B cell (primary cell): Measurements from ENCODE around the gene PLEKHJ1. TPM values are rescaled to one million over a fixed set of nuclear protein-coding genes. Genes with fewer than 3 reads are reported as not detected.

Experiments
- ATAC-seq: fragments of 200-7000 bp; cut with Tn5 transposase; one replicate; pipeline ENCODE4 v1.10.0; 2021; ENCODE audit warnings: low read depth, mild to moderate bottlenecking, moderate number of reproducible peaks, moderate library complexity
- CTCF ChIA-PET: fragments of 350-600 bp; sonication (Branson Sonifier 250); formaldehyde crosslinking; loops from one replicate; lab custom pipeline; 2021; ENCODE audit warnings: antibody characterized with exemption, inconsistent platforms; lab: Charles Lee
- POLR2A ChIA-PET: fragments of 350-600 bp; sonication (Branson Sonifier 250); formaldehyde crosslinking; loops from one replicate; lab custom pipeline; 2021; ENCODE audit warnings: antibody characterized with exemption; lab: Charles Lee
- DNase-seq: peaks from one replicate; pipeline ENCODE4 v3.0.0; 2013
- H2AFZ ChIP-seq: 2 replicates; pipeline ENCODE4 v1.6.1; 2012; ENCODE audit warnings: mild to moderate bottlenecking, low read depth, low read length; ENCODE audit not compliant: insufficient read depth, poor library complexity, severe bottlenecking
- H3K27ac ChIP-seq, 2 donors: 1 replicate in 1 of 2; 2 replicates in 1 of 2; pipeline ENCODE4 v1.5.1; 2012 to 2013; ENCODE audit warnings: low read length in 2 of 2, mild to moderate bottlenecking in 2 of 2, moderate library complexity in 1 of 2
- H3K27me3 ChIP-seq, 4 experiments: fragments of 200-600 bp in 1 of 4; sonication (generic) in 1 of 4; replicated peaks in 1 of 4; 1 replicate in 2 of 4; 2 replicates in 2 of 4; pipeline versions ENCODE4 v1.6.1 to v1.7.0; 2013 to 2016; ENCODE audit warnings: low read length in 3 of 4, mild to moderate bottlenecking in 2 of 4, mixed read lengths in 1 of 4, moderate library complexity in 1 of 4; ENCODE audit not compliant: insufficient read depth in 4 of 4, control insufficient read depth in 3 of 4; ENCODE audit errors: control extremely low read depth in 1 of 4
- H3K36me3 ChIP-seq, 2 experiments: replicated peaks in 1 of 2; 1 replicate in 1 of 2; 2 replicates in 1 of 2; pipeline versions ENCODE4 v1.6.1 to v1.7.1; 2013; ENCODE audit warnings: low read length in 1 of 2; ENCODE audit not compliant: insufficient read depth in 2 of 2, control insufficient read depth in 1 of 2; ENCODE audit errors: control extremely low read depth in 1 of 2, extremely low read depth in 1 of 2
- H3K4me1 ChIP-seq, 2 donors: fragments of 200-600 bp in 1 of 2; sonication (generic) in 1 of 2; 1 replicate in 1 of 2; 2 replicates in 1 of 2; pipeline versions ENCODE4 v1.5.1 to v1.6.1; 2013 to 2017; ENCODE audit warnings: low read length in 2 of 2; ENCODE audit not compliant: control insufficient read depth in 2 of 2, insufficient read depth in 2 of 2
- H3K4me2 ChIP-seq: replicated peaks from 2 replicates; pipeline ENCODE3; 2012; ENCODE audit warnings: mild to moderate bottlenecking, low read depth, low read length; ENCODE audit not compliant: poor library complexity, severe bottlenecking
- H3K4me3 ChIP-seq, 5 experiments: fragments of 200-600 bp in 1 of 5; sonication (generic) in 1 of 5; 1 replicate in 3 of 5; 2 replicates in 2 of 5; pipeline versions ENCODE4 v1.5.1 to v1.7.0; 2011 to 2016; ENCODE audit warnings: low read length in 4 of 5, mild to moderate bottlenecking in 4 of 5, low read depth in 2 of 5, control low read depth in 1 of 5, moderate library complexity in 1 of 5; ENCODE audit not compliant: insufficient read depth in 1 of 5; ENCODE audit errors: control extremely low read depth in 1 of 5, extremely low read depth in 1 of 5
- H3K79me2 ChIP-seq: fragments of 200-600 bp; sonication (generic); one replicate; pipeline ENCODE4 v1.6.0; 2016; ENCODE audit warnings: low read length; ENCODE audit not compliant: control insufficient read depth, insufficient read depth
- H3K9ac ChIP-seq: fragments of 200-600 bp; sonication (generic); 2 replicates; pipeline ENCODE4 v1.6.1; 2017; ENCODE audit warnings: mild to moderate bottlenecking, low read length, moderate library complexity
- H3K9me3 ChIP-seq, 3 donors: one replicate each; pipeline versions ENCODE4 v1.6.1 to v1.7.1; 2013; ENCODE audit warnings: low read length in 2 of 3; ENCODE audit not compliant: control insufficient read depth in 2 of 3, insufficient read depth in 1 of 3; ENCODE audit errors: control extremely low read depth in 1 of 3
- H4K20me1 ChIP-seq: 2 replicates; pipeline ENCODE4 v1.6.0; 2012; ENCODE audit warnings: mild to moderate bottlenecking, low read length; ENCODE audit not compliant: insufficient read depth, control insufficient read depth, poor library complexity, severe bottlenecking
- H3K27ac Mint-ChIP-seq: one replicate; pipeline ENCODE4 v1.8.0; 2021; ENCODE audit warnings: mixed read lengths
- H3K27me3 Mint-ChIP-seq: one replicate; pipeline ENCODE4 v1.8.0; 2021; ENCODE audit warnings: mixed read lengths
- H3K4me1 Mint-ChIP-seq: one replicate; pipeline ENCODE4 v1.8.0; 2021; ENCODE audit warnings: mixed read lengths
- H3K4me3 Mint-ChIP-seq: one replicate; pipeline ENCODE4 v1.8.0; 2021; ENCODE audit warnings: mixed read lengths
- H3K9me3 Mint-ChIP-seq: one replicate; pipeline ENCODE4 v1.8.0; 2022; ENCODE audit warnings: mixed read lengths; ENCODE audit not compliant: insufficient read depth
- EZH2 ChIP-seq: IDR thresholded peaks from 2 replicates; pipeline ENCODE4 v1.6.1; 2012; ENCODE audit warnings: borderline replicate concordance, low read depth, mild to moderate bottlenecking, moderate library complexity, low read length; ENCODE audit not compliant: insufficient read depth, poor library complexity, severe bottlenecking
- WGBS: methylation state at CpG from one replicate; pipeline ENCODE4 v1.1.5; 2013; ENCODE audit warnings: missing lambda C conversion rate; ENCODE audit not compliant: insufficient coverage; 5-methylcytosine and 5-hydroxymethylcytosine counted together
- intact Hi-C: fragments of 100-400 bp; cut with micrococcal nuclease; formaldehyde crosslinking; loops from one replicate; pipeline ENCODE4 v1.10.0; 2022
- polyA plus RNA-seq: library from polyadenylated mRNA; depleted of rRNA; stranded (reverse); fragments of >200 nt; gene quantifications from 2 replicates; pipeline ENCODE4 v1.2.3, GENCODE V29; 2012
- total RNA-seq, 2 donors: library from RNA; stranded (reverse); fragments of 120-200 nt in 1 of 2; gene quantifications; 1 replicate in 1 of 2; 2 replicates in 1 of 2; pipeline versions ENCODE4 v1.2.3 to v1.2.4, GENCODE V29; 2013 to 2022
- TF ChIP-seq, protein P1 (sequence below): fragments of 200-600 bp; IDR thresholded peaks from one replicate; pipeline ENCODE4 v1.8.0; 2022; ENCODE audit warnings: antibody characterized with exemption, mild to moderate bottlenecking

The PLEKHJ1 gene
- total and polyA plus RNA-seq, 2 donors (not counting 1 experiment from before 2014, with no cell fraction given) = 86.7 to 117 TPM

DNA sequence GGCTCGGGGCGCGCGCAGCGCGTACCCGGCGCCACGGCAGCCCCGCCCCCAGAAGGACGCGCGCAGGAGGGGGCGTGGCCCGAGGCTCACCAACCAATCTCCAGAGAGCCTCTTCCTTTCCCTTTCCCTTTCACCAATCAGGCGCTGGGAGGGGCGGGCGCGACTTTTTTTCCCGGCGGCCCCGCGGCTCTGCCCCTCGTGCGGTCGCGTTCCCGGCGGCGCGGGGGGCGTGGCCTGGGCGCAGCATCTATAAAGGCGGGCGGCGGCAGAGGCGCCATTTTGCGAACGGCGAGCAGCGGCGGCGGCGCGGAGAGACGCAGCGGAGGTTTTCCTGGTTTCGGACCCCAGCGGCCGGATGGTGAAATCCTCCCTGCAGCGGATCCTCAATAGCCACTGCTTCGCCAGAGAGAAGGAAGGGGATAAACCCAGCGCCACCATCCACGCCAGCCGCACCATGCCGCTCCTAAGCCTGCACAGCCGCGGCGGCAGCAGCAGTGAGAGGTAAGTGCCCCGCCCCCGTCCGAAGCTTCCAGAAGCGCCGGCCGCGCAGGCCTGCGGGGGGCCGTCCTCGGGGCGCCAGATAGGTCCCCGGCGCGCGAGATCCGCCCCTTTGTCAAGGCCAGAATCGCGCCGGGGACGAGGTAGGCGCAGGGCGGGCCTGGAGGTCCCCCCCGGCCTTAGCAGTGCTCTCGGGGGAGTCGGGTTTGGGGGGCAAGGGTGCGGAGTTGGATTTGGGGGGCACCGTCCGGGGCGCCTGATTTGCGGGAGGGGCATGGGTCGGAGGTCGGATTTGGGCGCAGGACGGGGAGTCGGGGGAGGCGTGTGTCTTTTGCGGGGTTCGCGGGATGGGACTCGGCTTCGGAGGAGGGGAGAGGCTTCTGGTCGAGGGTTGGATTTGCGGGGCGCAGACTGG lies 33.4 kb upstream of the PLEKHJ1 start:
- H3K4me3 ChIP-seq = peak overlapping the region; percentile 59 to 100 (median 99)
- no peaks in the 10 kb centered on the region for H3K9me3 ChIP-seq
- Mint-ChIP-seq H3K9me3 (no peaks in the 10 kb centered on the region), H3K4me1 (peaks cover 52% of the 10 kb centered on the region), H3K4me3 (peak overlapping the region; percentile 89), H3K27me3 (no peaks in the 10 kb centered on the region), H3K27ac (peak overlapping the region; percentile 97)
- ChIA-PET POLR2A (interaction anchor here (0.5 to 10.8 kb wide), 11 partner anchors 8 to 180 kb away, joined by 3 to 134 read pairs (median 4); partner anchors contain the start of genes JSRP1, PLEKHJ1 and SF3A2), CTCF (interaction anchor here (0.6 to 7.5 kb wide), 7 partner anchors 9 to 98 kb away, joined by 3 to 66 read pairs (median 5); partner anchors contain the start of gene JSRP1)
- peaks cover 51% of the 10 kb centered on the region for H4K20me1 ChIP-seq
- peaks cover 56 to 66% of the 10 kb centered on the region in 2 donors for H3K4me1 ChIP-seq
- under 1% methylated on average over 101 of the region's 103 CpGs for WGBS
- peak; percentile 99 for DNase-seq
- no peaks in the 10 kb centered on the region for H3K27me3 ChIP-seq
- peak; percentile 66 for ATAC-seq
- no peak for TF ChIP-seq EZH2
- TF ChIP-seq, protein P1, sequence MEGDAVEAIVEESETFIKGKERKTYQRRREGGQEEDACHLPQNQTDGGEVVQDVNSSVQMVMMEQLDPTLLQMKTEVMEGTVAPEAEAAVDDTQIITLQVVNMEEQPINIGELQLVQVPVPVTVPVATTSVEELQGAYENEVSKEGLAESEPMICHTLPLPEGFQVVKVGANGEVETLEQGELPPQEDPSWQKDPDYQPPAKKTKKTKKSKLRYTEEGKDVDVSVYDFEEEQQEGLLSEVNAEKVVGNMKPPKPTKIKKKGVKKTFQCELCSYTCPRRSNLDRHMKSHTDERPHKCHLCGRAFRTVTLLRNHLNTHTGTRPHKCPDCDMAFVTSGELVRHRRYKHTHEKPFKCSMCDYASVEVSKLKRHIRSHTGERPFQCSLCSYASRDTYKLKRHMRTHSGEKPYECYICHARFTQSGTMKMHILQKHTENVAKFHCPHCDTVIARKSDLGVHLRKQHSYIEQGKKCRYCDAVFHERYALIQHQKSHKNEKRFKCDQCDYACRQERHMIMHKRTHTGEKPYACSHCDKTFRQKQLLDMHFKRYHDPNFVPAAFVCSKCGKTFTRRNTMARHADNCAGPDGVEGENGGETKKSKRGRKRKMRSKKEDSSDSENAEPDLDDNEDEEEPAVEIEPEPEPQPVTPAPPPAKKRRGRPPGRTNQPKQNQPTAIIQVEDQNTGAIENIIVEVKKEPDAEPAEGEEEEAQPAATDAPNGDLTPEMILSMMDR = no peak
- H3K36me3 ChIP-seq = peaks cover 0 to 27% of the 10 kb centered on the region in 2 experiments
- peak overlapping the region; percentile 99 for H3K4me2 ChIP-seq
- peak overlapping the region; percentile 42 for H2AFZ ChIP-seq
- peaks cover 69% of the 10 kb centered on the region for H3K79me2 ChIP-seq
- peak overlapping the region; percentile 79 to 94 for H3K27ac ChIP-seq
- intact Hi-C loops = loop anchor here (1.0 to 10.0 kb wide), 5 partner anchors 11 to 407 kb away; partner anchors contain the start of genes GADD45B, KLF16, PLEKHJ1 and SF3A2
- peak overlapping the region; percentile 99 for H3K9ac ChIP-seq
